ENCODE data around the gene QRICH2. TPM values are rescaled to one million over a fixed set of nuclear protein-coding genes. Genes with fewer than 3 reads are reported as not detected.
A peak's percentile ranks its signal among the peaks of the same experiment; 100 is the strongest.

The QRICH2 gene
- total and polyA plus RNA-seq, 9 of the 15 experiments (the other 6 are each of a cell fraction or from before 2014, with no cell fraction given) = 0.03 to 1.6 (median 0.81) TPM

DNA sequence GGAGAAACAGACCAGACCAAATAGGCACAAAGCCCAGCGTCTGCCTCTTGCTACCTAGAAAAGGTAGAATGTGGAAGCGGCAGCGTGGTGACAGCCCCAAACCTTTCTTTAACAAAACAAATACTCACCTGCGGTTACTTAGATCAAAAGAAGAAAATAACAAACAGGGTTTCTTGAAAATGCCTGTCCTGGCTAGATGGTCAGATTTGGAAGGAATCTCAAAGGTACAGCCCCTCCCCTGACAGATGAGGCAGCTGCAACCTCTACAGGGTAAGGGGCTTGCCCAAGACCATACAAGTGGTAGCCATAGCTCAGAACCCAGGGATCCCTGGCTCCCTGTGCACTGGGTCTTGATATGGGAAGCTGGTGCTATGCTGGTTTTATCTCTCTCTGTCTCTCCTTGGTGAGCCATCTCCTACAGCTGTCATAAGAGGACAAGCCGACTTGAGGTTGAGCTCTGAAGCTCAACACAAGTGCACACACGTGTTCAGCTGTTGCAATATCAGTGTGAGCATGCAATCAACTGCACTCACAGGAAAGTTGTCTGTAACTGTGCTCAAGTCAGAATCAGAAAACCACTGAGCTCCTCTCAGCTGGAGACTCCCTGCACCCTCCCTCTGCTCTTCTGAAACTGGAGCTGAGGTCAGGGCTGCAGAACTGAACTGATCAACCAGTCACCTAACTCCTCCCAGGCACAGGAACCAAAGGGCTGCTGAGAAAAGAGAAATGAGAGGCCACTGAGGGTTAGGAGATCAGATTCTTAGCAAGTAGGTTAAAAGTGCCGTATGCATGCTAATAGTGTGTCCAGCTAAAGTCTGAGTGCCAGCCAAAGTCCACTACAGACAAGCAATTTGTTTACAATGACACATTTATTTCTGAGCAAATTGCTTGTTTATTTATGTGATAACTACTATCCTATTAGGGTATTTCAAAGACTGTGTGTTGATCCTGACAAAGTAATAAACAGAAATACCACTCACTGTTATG is 61.7 kb downstream of the QRICH2 start (continued):
- TF ChIP-seq E2F5 (CRISPR knock-in tag; IDR thresholded peaks at IDR 0.05) (no peak), HDAC1 (IDR thresholded peaks at IDR 0.05) (peak in 1 of 2 experiments; percentile 52; a peak in 1 of 4 replicates), ZKSCAN1 (IDR thresholded peaks at IDR 0.05; ENCODE audit: low read depth, low read length) (no peak), RAD51 (IDR thresholded peaks at IDR 0.05; ENCODE audit: borderline replicate concordance, low read depth) (0 out of 2 replicates have a peak, but pooled peaks have one; percentile 30), HNRNPUL1 (IDR thresholded peaks at IDR 0.05; ENCODE audit: low read length) (no peak), ZNF184 (CRISPR knock-in tag; IDR thresholded peaks at IDR 0.05) (no peak), GABPB2 (CRISPR knock-in tag; conservative IDR thresholded peaks at IDR 0.05) (no peak), PHF20 (IDR thresholded peaks at IDR 0.05; ENCODE audit: partially characterized antibody) (no peak), CBFA2T2 (conservative IDR thresholded peaks at IDR 0.05) (0 out of 2 replicates have a peak, but pooled peaks have one; percentile 10), BDP1 (IDR thresholded peaks at IDR 0.05; ENCODE audit: insufficient read depth, insufficient read length) (no peak), ZNF507 (tag; conservative IDR thresholded peaks at IDR 0.05) (no peak), MLX (CRISPR knock-in tag; conservative IDR thresholded peaks at IDR 0.05) (no peak), HNRNPK (IDR thresholded peaks at IDR 0.05; ENCODE audit: low read depth, low read length, poor library complexity, severe bottlenecking) (no peak), ELF2 (CRISPR knock-in tag; IDR thresholded peaks at IDR 0.05) (no peak), NCOA2 (IDR thresholded peaks at IDR 0.05; ENCODE audit: partially characterized antibody in 2 of 2) (no peak), NFE2 (IDR thresholded peaks at IDR 0.05; ENCODE audit: low read depth) (no peak), ZNF3 (CRISPR knock-in tag; IDR thresholded peaks at IDR 0.05) (no peak), HINFP (tag; conservative IDR thresholded peaks at IDR 0.05; ENCODE audit: low read depth) (no peak)
- TF ChIP-seq, protein P1, sequence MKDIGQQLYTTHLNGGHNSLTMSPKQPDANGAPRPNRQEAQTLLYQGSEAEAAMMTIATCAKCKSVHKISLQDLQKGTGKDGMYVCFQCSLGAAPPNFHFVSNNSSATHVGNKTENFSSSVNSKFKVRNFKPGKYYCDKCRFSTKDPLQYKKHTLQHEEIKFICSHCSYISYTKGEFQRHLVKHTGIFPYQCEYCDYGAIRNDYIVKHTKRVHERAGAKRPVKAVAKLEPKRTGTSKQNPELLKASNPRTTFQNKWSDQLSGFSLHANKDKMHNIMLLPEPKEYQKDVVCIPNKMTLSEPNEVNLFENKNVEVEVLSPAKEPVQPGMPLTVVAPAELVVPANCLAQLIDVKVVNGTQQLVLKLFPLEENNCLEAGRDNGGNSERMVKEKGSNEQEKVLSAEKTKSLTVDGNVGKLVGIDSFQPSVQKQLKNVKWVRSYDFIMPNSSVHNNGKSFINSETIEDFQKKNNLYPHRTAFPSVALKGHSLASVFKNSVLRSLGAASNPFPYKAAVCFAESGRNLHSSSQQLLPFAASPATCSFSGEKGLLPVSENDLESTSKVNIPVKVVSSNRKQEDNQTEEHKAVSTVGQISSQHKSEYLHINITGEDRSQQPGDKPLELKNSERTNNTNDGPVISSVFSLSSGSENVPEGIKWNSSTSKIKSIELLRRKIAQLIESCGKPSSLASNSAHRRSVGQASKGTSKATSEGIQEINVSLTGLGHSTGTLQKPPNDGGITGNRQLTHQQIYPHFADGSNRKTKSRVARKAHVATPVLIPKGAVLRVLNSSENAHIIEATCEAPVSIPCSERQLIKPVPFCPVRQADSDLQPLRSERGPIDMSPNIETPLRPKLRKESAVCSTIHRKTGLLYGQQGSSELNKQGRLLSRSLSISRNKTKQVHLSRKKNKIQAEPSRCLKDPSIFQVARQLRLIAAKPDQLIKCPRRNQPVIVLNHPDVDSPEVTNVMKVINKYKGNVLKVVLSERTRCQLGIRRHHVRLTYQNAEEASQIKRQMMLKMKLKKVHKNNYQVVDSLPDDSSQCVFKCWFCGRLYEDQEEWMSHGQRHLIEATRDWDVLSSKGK (CRISPR knock-in tag; IDR thresholded peaks at IDR 0.05) = no peak
- TF ChIP-seq, protein P2, sequence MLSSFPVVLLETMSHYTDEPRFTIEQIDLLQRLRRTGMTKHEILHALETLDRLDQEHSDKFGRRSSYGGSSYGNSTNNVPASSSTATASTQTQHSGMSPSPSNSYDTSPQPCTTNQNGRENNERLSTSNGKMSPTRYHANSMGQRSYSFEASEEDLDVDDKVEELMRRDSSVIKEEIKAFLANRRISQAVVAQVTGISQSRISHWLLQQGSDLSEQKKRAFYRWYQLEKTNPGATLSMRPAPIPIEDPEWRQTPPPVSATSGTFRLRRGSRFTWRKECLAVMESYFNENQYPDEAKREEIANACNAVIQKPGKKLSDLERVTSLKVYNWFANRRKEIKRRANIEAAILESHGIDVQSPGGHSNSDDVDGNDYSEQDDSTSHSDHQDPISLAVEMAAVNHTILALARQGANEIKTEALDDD (IDR thresholded peaks at IDR 0.05) = peak; percentile 87

Measured in K562 (cell line).